ENCODE results near the gene NFIX.

- TF ChIP-seq POLR2A (IDR thresholded peaks at IDR 0.05) (no peak), CTCF (IDR thresholded peaks at IDR 0.05) (peak in 1 of 5 experiments; percentile 27), EP300 (IDR thresholded peaks at IDR 0.05) (peak in 1 of 2 donors; percentile 21)
Observed at GRCh38 chr19:13051557-13052165, 56.4 kb downstream of the NFIX start.

All from tibial nerve (tissue), 4 donors.